GM19324 (cell line): Measurements from ENCODE around the gene GPR151.
"Not testable (repeated sequence)": the region's sequence is repeated elsewhere in the genome, so short reads cannot be mapped to it uniquely, and the experiment has no call there.

Experiments
- ATAC-seq: cut with Tn5 transposase; IDR thresholded peaks from one replicate; pipeline ENCODE4 v1.9.1; 2021; ENCODE audit warnings: mild to moderate bottlenecking, moderate library complexity; ENCODE audit not compliant: unreplicated experiment, low FRiP score

Gene GPR151

DNA sequence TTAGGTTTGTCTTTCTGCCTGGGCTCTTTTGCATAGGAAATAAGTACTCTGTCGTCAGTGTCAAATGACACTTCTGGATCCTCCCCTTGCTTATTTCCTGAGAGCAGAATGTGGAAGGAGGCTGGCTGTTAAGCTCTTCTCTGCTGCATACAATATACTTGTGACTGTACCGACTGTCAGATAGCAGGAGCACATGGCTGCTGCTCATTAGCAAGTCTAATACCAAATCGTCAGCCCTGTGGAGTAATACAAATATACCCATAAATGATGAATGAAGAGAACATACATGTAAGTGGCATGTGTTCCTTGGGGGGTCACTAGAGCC, at the start of gene GPR151:
GPR151 (minus strand) TSS at position 40 of the 325 bp plus-strand sequence. CDS start 77 bp downstream, outside the sequence.
- ATAC-seq = no peak

DNA sequence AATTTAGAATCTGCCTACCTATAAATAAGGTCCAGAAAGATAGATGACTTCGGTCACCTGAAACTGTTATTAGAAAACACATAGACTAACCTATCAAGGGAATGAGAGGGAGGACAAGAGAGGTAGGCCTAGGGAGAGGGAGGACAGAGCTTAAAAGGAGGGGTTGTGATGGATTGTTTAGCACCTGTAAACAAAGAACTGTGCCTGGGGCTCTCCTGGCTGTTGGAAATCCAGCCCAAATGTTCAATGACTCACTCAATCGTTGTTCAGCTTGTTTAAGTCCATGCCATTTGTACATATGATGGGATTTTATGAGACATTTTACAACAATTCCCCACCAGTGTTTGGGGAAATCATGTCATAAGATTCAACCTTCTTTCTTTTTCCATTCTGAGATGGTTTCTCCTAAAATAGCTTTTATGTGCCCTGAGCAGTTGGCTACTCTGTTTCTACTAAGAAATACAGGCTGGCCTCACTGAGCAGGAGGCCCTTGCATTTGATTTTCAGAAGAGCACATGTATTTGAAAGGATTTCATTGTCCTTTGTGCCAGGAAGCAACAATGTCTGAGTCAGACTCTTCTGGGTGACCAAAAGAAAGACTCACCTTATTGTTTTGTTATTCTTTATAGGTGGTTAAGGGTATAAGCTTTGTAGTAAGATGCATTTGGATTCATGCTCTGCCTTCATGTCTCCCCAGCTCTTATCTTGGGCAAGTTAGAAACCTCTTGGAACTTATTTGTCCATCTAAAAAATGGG, 48.2 kb upstream of the GPR151 start:
- no peak for ATAC-seq

DNA sequence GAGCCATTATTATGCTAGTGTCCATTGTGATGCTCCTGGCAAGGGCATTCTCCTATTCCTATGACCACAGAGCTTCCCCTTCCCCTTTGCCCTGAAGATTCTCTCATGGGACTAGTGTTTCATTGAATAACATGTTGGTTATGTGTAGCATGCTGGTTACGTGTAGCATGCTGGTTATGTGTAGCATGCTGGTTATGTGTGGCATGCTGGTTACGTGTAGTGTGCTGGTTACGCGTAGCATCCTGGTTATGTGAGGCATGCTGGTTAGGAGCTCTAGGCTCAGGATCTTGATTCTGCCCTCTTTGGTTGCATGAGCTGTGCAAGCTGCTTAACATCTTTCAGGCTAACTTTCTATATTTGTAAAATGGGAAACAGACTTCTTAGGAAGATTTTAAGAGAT, 46.5 kb upstream of the GPR151 start:
- no peak for ATAC-seq

DNA sequence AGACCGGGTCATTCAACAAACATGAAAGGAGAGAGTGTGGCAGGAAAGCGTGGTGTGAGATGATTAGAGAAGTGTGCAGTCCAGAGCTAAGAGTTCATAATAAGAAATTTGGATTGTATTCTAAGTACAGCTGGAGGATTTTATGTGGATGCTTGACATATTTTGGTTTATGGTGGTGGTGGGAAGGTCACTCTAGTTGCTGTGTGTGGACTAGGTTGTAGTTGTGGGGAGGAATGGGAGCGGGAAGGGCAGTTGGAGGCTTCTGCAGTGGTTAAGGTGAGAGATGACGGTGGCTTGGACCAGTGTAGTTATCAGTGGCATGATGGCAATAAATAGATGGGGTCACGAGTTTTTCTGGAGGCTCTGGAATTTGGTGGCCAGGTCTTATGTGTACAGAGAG, 45.7 kb upstream of the GPR151 start:
- ATAC-seq = no peak

DNA sequence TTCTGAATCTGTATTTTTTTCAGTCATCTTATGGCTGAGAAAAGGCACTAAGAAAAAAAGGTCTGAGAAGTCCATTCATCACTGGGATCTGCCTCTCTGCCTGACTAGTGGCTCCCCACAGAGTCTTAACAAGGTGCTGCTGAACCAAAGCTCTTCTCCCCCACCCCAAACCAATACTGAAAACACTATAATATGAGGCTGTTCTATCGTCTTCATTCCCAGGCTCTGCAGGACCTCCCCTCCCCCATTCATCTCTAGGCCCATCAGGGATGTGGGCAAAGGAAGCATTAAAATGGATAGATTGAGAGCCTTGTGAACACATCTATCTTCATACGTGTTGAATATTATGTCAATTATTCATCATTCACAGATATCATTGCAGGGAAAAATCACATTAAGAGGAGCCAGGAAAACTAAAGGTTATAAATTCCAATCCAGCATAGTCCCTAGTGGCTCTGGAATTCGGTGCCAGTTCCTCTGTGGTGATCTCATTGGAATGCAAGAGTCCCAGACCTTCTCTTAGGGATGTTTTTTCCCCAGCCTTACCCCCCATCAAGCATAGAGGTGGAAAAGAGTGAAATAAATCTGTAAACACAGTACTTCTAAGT, 44.3 kb upstream of the GPR151 start:
- ATAC-seq = no peak

DNA sequence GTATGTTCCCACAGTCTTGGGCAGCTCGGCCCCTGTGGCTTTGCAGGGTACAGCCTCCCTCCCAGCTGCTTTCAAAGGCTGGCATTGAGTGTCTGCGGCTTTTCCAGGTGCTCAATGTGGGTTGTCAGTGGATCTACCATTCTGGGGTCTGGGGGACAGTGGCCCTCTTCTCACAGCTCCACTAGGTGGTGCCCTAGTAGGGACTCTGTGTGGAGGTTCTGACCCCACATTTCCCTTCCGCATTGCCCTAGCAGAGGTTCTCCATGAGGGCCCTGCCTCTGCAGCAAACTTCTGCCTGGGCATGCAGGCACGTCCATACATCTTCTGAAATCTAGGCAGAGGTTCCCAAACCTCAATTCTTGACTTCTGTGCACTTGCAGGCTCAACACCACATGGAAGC, 40.9 kb upstream of the GPR151 start:
- not testable (repeated sequence) for ATAC-seq

DNA sequence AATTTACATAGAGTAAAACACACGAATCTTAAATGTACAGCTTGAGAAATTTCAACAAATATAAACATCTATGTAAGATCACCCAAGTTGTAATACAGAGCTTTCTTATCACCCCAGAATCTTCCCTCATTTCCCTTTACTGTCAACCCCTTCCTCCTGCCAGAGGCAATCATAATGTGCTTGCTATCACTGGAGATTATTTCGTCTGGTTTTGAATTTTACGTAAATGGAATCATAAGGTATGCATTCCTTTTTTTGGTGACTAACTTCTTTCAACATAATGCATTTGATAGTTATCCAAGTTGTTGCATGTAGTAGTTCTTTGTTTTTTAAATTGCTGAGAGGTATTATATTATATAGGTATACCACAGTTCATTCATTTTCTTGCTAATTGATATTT, 37.5 kb upstream of the GPR151 start:
- no peak for ATAC-seq

DNA sequence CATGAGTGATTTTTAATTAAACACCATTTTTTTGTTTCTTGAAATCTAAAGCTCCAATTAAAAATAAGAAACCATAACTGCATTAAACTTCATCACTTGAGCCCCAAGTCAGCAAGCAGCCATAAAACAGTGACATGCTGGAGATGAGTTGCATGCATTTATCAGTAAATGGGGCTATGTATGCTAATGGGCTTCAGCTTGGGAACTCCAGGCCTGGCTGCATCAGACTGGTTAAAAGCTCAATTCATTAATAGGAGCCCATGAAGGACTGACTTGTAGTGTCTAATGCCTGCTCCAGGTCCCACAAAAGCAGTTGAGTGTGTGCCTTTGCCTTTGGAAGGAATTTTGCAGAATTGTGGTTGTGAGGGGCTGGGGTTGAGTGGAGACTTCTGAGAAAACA, 33.6 kb upstream of the GPR151 start:
- no peak for ATAC-seq

DNA sequence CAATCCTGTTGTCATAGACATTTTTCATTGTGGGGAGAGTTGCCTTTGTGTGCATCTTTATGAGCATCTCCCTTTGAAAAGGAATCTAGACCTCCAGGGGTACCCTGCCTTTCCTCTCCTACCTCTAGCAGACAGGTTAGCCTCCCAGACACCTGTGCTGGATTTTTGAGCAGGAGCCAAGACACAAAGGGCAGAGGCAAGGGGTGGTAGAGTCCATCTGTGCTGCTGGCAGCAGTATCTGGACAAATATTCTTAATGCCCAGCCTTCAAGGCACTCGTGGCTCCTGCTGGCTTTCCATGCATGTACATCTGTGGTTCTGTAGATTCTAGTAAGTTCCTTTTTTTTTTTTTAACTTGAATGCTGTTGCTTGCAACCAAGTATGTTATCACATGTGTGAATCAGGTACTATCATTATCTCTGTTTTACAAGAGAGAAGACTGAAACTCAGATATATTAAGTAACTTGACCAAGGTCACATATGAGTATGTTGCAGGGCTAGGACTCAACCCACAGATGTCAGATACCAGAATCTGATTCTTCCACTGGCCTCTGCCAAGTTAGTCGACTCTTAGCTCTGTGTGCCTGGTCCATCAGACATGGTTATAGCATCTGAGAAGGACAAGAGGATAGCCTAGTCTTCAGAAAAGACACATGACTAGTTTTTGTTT, 32.9 kb upstream of the GPR151 start:
- ATAC-seq = peak; percentile 52

DNA sequence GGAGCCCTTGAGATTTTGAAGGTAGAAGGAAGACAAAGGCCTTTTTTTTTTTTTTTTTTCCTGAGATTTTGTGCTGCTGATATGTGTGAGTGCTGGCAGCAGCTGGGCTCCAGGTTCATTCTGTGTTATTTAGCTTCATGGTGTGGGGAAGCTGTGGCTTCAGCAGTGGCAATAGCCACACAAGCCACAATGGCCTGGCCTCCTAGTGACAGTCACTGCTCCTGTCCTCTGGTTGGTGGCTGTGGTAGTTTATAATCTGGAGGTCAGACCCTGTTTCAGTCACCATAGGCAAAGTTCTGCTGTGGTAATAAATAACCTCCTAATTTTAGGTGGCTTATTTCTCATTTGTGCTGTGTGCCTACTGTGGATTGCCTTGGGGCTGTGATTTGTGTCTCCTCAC, 28.2 kb upstream of the GPR151 start:
- ATAC-seq = no peak

DNA sequence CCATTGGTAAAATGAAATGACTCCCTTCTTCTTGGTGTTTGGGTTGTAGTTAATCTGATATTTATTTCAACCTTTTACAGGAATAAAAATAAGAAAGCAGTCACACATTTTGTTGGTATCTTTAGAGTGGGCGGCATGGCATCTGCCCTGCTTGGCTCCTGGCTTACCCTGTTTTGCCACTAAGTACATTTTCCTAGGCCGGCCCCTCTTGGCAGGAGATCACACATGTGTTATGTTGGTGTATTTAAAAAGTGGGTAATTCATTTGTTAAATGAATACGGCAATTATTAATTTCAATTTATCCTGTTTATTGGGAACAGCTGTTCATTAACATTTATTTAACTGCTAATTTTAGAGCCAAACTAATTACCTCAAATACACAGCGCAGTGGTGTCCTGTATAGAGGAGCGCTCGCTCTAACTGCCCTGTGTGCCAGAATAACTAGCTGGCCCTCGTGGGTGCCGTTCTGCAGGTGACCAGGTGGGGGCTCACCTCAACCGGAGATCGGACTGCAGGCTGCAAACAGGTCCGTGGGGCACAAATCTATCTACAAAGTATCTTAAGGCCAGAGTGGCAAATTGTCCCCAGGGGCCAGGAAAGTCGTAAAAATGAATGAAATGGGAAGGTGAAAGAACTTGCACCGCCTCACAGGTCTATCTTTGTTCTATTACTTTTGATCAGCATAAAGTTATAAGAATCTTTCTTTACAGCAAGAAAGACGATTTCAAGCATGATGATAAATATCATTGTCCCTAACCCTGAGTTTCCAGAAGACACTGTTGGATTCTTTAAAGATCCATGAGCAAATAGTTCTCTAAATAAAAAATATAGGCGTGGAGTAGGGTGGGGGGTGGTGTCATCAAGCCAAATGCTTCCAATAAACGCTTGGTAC, 26.2 kb upstream of the GPR151 start:
- peak; percentile 97 for ATAC-seq

DNA sequence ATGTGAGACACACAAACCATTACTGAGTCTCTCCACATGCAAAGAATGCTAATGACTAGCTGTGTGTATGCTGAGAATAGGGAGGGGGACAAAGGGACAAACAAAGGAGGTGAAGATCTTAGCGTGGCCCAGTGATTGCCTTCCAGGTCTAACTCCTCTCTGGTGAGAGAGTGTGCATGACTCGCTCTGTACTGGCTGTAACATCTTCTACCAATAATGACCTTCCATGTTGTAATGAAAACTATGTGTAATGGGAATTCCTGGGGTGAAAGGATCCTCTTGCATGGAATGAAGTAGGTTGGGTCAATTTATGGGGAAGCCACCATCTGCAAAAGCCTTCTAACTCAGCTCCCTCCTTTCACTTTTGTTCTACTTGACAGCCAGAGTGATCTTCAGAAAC, 24.4 kb upstream of the GPR151 start:
- ATAC-seq = no peak

DNA sequence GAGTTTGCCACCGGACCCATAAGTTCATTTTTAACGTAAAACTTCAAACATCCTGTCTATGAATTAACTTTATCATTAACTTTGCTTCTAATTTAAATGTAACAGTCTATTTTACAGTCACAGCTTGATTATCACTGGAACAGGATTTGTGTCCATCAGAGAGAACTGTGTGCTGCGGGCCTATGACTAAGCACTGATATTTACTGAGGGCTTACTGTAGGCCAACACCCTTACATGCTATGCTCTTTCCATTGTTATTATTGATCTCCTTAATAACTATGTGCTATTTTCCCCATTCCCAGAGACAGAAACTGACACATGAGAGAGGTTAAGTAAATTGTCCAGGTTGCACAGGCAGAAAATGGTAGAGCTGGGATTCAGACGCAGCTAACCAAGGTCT, 24.0 kb upstream of the GPR151 start:
- no peak for ATAC-seq

DNA sequence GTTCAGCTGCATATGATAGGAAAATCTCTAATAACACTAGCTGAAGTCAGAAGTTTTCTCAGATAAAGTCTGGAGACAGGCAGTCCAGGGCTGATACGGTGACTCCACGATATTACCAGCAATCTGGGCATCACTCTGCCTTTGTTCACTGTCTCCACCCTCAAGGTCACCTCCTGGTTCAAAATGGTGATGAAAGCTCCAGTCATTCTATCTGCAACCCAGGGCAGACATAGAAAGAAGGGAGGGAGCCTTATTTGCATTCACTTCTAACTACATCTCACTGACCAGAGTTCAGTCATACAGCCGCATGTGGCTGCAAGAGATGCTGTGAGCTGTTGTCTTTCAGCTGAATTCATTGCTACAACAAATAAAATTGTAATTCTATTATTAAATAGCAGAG, 22.4 kb upstream of the GPR151 start:
- ATAC-seq = no peak

DNA sequence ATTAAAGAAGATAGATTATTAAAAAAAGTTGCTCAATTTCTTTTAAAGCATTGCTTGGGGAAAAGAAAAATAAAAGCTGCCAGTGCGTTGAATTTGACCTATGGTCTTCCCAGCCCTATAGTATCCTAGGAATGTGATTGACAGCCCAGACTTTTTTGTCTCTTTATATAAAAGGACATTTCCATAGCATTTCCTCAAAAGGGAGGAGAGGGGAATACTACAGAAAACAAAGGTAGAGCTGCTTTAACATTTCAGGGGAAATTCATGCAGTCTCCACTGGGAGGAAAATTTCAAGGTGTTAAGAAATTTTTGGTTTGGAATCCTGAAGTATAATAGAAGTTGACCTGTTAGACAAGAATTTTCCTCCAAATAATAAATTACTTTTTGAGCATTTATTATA, 17.9 kb upstream of the GPR151 start:
- no peak for ATAC-seq

DNA sequence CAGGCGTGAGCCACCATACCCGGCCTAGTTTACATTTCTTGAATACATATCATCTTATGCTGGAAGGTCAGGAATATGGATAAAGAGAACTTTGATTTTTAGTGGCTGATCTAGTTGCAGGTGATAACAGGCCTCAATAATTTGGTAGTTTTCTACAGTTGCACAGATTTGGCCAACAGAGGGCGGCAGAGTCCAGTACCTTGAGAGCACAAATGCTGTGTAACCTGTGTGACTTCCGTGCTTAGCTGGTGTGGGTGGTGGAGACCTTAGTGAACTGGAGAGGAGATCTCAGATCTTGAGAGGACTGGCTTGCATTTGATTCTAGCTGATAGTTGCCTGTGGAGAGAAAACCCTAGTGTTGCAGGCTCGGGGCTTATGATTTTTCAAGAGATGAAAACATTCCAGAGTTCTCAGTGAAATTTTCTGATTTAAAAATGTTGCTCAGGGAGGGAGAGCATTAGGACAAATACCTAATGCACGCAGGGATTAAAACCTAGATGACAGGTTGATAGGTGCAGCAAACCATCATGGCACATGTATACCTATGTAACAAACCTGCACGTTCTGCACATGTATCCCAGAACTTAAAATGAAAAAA, 17.4 kb upstream of the GPR151 start:
- ATAC-seq = peak; percentile 86

DNA sequence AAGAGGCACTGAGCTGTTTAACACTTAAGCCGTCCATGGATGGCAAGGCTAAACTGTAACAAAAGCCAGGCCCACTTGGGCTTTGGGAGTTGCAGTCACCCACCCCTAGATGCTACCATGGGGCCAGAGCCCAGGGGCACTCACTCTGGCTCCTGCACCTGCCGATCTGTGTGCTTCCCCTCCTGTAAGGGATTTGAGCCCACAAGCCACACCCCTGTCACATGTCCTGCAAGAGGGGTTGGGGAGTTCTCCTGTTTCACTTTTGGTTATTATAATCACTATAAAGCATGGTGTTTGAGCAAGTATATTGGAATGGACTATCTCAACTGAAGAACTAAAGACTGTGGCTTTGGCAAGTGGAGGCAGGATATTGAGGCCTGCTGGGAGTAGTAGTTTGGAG, 14.0 kb upstream of the GPR151 start:
- no peak for ATAC-seq

DNA sequence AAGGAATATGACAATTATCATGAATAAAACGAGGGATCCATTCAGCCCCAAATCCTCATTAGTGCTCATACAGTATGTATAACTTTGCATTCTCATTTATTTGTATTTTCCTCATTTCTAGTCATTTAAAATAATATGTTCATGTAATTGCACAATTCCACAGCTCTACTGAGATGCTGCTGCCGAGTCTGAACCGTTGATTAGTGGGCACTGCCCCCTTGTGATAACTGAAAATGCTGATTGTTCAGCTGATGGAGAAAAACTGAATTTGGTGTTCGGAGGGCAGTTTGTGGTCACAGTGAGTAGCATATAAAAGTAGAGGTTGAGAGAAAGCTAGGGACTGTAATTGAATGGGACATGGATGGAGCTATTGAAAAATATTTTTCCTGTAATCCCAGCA, 12.2 kb upstream of the GPR151 start:
- ATAC-seq = no peak

DNA sequence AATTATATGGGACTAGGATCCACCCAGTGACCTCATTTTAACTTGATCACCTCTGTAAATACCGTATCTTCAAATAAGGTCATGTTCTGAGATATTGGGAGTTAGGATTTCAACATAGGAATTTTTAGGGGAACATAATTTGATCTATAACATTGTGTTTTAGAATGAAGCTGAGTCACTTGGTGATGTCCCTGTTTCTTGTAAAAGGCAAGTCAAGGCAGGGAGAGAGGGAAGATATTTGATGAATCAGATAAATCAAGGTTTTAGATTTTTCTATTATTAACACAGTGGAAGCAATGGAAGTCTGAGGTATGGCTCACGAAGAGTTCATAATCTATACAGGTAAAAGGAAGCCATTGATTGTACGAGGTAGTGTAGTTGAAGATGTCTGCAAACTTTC, 11.8 kb upstream of the GPR151 start:
- ATAC-seq = no peak

DNA sequence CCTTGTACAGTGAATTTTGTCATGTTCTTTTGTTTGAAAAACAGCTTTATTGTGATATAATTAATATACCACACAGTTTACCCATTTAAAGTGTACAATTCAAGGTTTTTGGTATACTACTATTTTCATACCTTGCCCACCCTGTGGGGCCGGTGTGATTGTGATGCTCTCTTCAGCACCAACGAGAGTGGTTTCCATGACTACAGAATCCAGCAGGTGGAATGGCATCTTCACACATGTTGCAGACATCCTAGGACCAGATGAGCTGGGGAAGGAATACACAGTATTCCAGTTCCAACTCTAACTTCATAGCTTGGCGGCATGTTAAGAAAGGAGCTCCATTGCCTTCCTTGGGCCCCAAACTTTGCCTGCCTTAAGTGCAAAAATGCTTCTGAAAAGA, 7.7 kb upstream of the GPR151 start:
- no peak for ATAC-seq
